Endometrial microvascular endothelial cells (primary cell): ENCODE results near the gene SPARCL1. TPM values are rescaled to one million over a fixed set of nuclear protein-coding genes. Genes with fewer than 3 reads are reported as not detected.

ENCODE experiments used
- total RNA-seq: library from RNA; depleted of rRNA; stranded (reverse); fragments of >200 nt; gene quantifications from one replicate; pipeline ENCODE4 v1.2.3, GENCODE V29; 2015; ENCODE audit errors: inconsistent ontology term

Gene SPARCL1
- total RNA-seq, 1 donor from 2014 or later: 4.4 TPM

Other genes with a start within 250 kb of the SPARCL1 start
- 0.09 TPM for gene HSD17B13, start 206.5 kb downstream of the SPARCL1 start, total RNA-seq
- gene HSD17B11, start 138.2 kb downstream of the SPARCL1 start, total RNA-seq: 26.9 TPM
- gene NUDT9, start 106.8 kb downstream of the SPARCL1 start, total RNA-seq: 14.5 TPM
- not detected for gene DSPP, start 79.2 kb upstream of the SPARCL1 start, total RNA-seq
- not detected for gene DMP1, start 120.9 kb upstream of the SPARCL1 start, total RNA-seq